Activated naive CD8-positive, alpha-beta T cell treated with anti-CD3 and anti-CD28 coated beads for 36 hours (primary cell): Measurements from ENCODE around the gene OR2T5. TPM values are rescaled to one million over a fixed set of nuclear protein-coding genes. Genes with fewer than 3 reads are reported as not detected.
"Not testable (repeated sequence)": the region's sequence is repeated elsewhere in the genome, so short reads cannot be mapped to it uniquely, and the experiment has no call there.

Experiments used
- DNase-seq: peaks from one replicate; pipeline ENCODE4 v3.0.0; 2021
- H3K27ac Mint-ChIP-seq: one replicate; pipeline ENCODE4 v1.8.0; 2022; ENCODE audit warnings: mild to moderate bottlenecking, moderate library complexity, mixed read lengths
- H3K27me3 Mint-ChIP-seq: one replicate; pipeline ENCODE4 v1.8.0; 2022; ENCODE audit warnings: mild to moderate bottlenecking, mixed read lengths
- H3K36me3 Mint-ChIP-seq: one replicate; pipeline ENCODE4 v1.8.0; 2021; ENCODE audit warnings: mild to moderate bottlenecking, mixed read lengths
- H3K4me1 Mint-ChIP-seq: one replicate; pipeline ENCODE4 v1.8.0; 2021; ENCODE audit warnings: mixed read lengths
- H3K4me3 Mint-ChIP-seq: one replicate; pipeline ENCODE4 v1.8.0; 2022; ENCODE audit warnings: mild to moderate bottlenecking, moderate library complexity, mixed read lengths
- H3K9me3 Mint-ChIP-seq: one replicate; pipeline ENCODE4 v1.8.0; 2022; ENCODE audit warnings: mixed read lengths
- total RNA-seq, 2 experiments: library from RNA; stranded (reverse); gene quantifications; one replicate each; pipeline ENCODE4 v1.2.3, GENCODE V29; 2021

OR2T5 gene
- not detected for total RNA-seq

DNA sequence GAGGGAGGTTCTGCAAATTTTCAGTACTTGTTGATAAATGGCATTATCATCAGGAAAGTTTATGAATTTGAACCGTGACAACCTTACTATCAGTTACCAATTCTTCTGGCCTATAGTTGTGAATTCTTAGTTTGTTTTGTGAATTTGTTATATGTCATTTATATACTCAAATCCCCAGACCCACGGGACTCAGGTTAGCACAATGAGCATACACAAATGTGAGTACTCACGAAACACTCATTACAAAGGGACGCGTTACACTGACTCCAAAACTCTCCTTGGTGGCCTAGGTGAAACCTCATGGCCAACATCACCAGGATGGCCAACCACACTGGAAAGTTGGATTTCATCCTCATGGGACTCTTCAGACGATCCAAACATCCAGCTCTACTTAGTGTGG, at the start of gene OR2T5:
Gene OR2T5 (plus strand): TSS at position 301 of the 400 bp plus-strand sequence. CDS start 0 bp downstream, at position 301.
- not testable (repeated sequence) for DNase-seq, H3K36me3 Mint-ChIP-seq

GRCh38 chr1:248438668-248439067, 49.7 kb upstream of the OR2T5 start:
- H3K27ac Mint-ChIP-seq = not testable (repeated sequence)

More for the DNA sequence above, at the start of gene OR2T5:
- not testable (repeated sequence) for H3K4me1 Mint-ChIP-seq, H3K27me3 Mint-ChIP-seq, H3K4me3 Mint-ChIP-seq, H3K9me3 Mint-ChIP-seq, H3K27ac Mint-ChIP-seq

GRCh38 chr1:248439283-248439682, 49.1 kb upstream of the OR2T5 start:
- H3K27me3 Mint-ChIP-seq, H3K27ac Mint-ChIP-seq, H3K36me3 Mint-ChIP-seq, DNase-seq, H3K4me3 Mint-ChIP-seq, H3K9me3 Mint-ChIP-seq, H3K4me1 Mint-ChIP-seq: not testable (repeated sequence)

More at GRCh38 chr1:248438668-248439067, 49.7 kb upstream of the OR2T5 start:
- DNase-seq, H3K4me1 Mint-ChIP-seq, H3K4me3 Mint-ChIP-seq, H3K36me3 Mint-ChIP-seq, H3K9me3 Mint-ChIP-seq, H3K27me3 Mint-ChIP-seq: not testable (repeated sequence)

GRCh38 chr1:248442500-248443277, 45.7 kb upstream of the OR2T5 start:
- not testable (repeated sequence) for DNase-seq, H3K27ac Mint-ChIP-seq, H3K4me3 Mint-ChIP-seq, H3K9me3 Mint-ChIP-seq, H3K4me1 Mint-ChIP-seq, H3K36me3 Mint-ChIP-seq, H3K27me3 Mint-ChIP-seq

DNA sequence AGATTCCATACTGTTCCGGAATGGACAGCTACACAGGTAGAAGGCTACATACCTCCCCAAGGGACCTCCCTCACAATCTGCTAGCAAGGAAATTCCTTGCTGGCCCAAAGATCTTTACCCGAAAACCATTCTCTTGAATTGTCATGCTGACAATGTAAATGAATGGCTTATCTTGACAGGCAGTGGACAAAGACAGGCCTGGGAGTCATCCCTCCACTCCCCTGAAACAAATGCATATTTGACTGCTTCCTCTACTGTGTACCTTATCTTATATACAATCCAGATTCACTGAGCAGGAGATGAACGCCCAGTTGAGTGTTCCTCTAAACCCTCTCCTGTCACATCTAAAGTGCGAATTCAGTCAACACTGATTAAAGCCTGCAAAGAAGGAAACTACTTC, 43.8 kb upstream of the OR2T5 start:
- H3K4me3 Mint-ChIP-seq, H3K36me3 Mint-ChIP-seq, H3K27ac Mint-ChIP-seq, H3K9me3 Mint-ChIP-seq, H3K4me1 Mint-ChIP-seq, H3K27me3 Mint-ChIP-seq, DNase-seq: not testable (repeated sequence)

DNA sequence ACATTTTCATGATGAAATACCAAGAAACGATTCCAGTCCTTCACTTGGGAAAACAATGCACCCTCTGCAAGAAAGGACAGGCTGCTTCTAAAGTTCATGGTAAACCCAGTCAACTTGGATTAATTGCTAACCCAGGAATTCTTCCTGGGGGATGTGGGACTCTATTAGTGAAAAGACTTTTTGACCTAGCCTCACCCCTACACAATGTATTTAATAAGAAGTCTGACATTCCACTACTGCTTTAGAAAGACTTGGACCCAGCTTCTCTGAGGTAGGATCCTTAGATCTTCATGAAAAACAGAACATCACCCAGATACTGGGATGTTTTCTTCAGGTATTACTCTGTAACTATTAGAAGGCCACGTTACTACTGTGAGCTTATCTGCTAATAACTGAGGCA, 43.0 kb upstream of the OR2T5 start, which contains the start of gene OR2T2:
Gene OR2T2 (plus strand): TSS at position 239 of the 400 bp plus-strand sequence. CDS start 7,161 bp downstream, outside the sequence.
- not testable (repeated sequence) for H3K4me3 Mint-ChIP-seq, H3K4me1 Mint-ChIP-seq, H3K27me3 Mint-ChIP-seq, H3K27ac Mint-ChIP-seq, DNase-seq, H3K9me3 Mint-ChIP-seq, H3K36me3 Mint-ChIP-seq

DNA sequence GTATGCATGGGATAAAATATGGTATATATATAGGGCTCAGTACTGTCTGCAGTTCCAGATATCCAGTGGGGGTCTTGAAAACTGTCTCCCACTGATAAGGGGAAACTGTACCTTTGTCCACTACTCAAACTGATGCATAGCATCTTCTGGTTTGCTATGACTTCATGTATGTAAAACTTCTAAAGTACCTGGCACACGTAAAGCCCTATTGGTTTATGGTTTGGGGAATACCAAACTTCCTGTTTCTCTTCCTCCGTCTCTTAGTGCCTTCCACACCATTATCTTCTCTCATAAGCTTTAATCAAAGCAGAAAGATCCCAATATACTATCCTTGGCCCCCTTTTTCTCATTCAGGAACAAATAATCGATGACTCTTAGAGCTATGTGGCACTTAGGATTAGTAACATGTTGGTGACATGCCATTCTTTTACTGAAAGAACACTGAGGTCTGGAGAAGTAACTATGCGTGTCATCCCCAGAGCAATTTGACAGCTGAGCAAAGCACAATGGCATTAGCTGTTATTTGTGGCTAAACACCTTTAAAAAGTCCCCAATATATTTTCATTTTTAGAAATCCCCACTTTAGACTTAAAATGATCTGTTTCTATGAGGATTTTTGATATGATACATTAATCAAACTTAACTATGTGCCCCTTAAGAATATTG, 39.8 kb upstream of the OR2T5 start:
- DNase-seq, H3K36me3 Mint-ChIP-seq, H3K9me3 Mint-ChIP-seq, H3K27ac Mint-ChIP-seq, H3K27me3 Mint-ChIP-seq, H3K4me1 Mint-ChIP-seq, H3K4me3 Mint-ChIP-seq: not testable (repeated sequence)

- not testable (repeated sequence) for H3K9me3 Mint-ChIP-seq, H3K4me3 Mint-ChIP-seq, H3K27me3 Mint-ChIP-seq, H3K36me3 Mint-ChIP-seq, H3K27ac Mint-ChIP-seq, H3K4me1 Mint-ChIP-seq, DNase-seq
Measured at GRCh38 chr1:248449821-248450465, 38.4 kb upstream of the OR2T5 start.

DNA sequence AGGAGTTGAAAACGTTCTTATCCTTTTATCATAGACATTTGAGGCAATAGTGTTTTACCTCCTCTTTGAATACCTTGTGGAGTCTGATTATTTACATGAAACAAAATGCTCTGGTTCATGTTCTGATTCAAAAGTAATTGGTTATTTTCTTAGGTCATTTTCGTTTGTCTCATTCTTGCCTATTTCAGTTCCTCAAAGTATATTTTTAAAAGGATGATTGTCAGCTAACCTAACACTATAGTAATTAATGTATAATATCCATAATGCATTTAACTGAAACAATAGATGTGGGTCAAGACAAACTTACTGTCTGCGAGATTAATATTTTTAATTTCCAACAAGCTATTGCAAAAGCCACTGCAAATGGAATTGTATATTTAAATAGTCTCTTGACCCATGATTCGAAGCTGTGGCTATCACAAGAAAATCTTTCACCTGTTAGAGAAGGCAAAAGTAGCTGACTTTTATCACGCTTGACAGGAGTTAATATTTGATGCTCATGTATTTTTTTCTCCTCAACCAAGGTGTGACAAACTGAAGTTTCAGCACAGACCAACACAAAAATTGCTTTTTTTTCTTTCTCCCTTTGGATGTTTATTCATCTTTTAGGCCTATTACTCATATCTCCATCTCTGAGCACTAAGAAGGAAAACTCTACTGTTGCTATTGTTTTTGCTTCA, 37.8 kb upstream of the OR2T5 start:
- DNase-seq, H3K27ac Mint-ChIP-seq, H3K36me3 Mint-ChIP-seq, H3K27me3 Mint-ChIP-seq, H3K9me3 Mint-ChIP-seq, H3K4me1 Mint-ChIP-seq, H3K4me3 Mint-ChIP-seq: not testable (repeated sequence)

- H3K36me3 Mint-ChIP-seq, H3K9me3 Mint-ChIP-seq, H3K27me3 Mint-ChIP-seq, H3K4me1 Mint-ChIP-seq, H3K27ac Mint-ChIP-seq, DNase-seq, H3K4me3 Mint-ChIP-seq: not testable (repeated sequence)
Measured at GRCh38 chr1:248453619-248454018, 34.8 kb upstream of the OR2T5 start.

- not testable (repeated sequence) for H3K27me3 Mint-ChIP-seq, H3K4me3 Mint-ChIP-seq, H3K36me3 Mint-ChIP-seq, DNase-seq, H3K4me1 Mint-ChIP-seq, H3K27ac Mint-ChIP-seq, H3K9me3 Mint-ChIP-seq
Measured at GRCh38 chr1:248455045-248455444, 33.3 kb upstream of the OR2T5 start.

DNA sequence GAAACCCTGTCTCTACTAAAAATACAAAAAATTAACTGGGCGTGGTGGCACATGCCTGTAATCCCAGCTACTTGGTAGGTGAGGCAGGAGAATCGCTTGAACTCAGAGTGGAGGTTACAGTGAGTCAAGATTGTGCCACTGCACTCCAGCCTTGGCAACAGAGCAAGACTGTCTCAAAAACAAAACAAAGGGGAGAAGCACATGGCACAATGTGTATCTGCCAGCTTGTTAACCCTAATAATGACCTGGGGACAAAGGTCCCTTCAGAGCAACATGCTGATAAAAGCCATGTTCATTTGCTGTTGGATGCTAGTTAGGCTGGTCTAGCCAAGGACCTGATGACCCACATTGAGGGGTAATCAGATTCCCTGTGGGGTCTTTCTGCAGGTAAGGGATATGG, 31.8 kb upstream of the OR2T5 start:
- H3K36me3 Mint-ChIP-seq, DNase-seq, H3K4me3 Mint-ChIP-seq, H3K27me3 Mint-ChIP-seq, H3K4me1 Mint-ChIP-seq, H3K9me3 Mint-ChIP-seq, H3K27ac Mint-ChIP-seq: not testable (repeated sequence)

DNA sequence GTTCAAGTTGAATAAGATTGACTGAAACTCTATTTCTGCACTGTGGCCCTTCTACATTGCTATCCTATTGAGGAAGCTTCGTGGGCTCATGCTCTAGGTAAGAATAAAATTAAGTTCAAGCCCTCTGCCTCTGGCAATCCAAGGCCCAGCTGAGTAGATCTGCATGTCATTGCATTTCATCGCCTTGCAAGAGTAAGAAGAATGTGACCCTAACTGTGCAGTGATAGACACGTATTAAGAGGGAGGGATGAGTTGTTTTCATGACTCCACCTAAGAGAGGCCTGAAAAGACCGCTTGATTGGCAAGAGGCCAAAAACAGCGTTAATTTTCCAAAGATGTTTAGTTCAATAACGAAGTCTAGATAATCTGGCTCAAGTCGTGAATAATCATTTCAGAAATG, 29.3 kb upstream of the OR2T5 start:
- H3K27me3 Mint-ChIP-seq, H3K4me3 Mint-ChIP-seq, DNase-seq: not testable (repeated sequence)

GRCh38 chr1:248471154-248471553, 17.2 kb upstream of the OR2T5 start:
- no peaks in the 10 kb centered on the region for H3K4me1 Mint-ChIP-seq
- no peak for DNase-seq
- no peak overlapping the region for H3K4me3 Mint-ChIP-seq
- H3K9me3 Mint-ChIP-seq = peaks cover 18% of the 10 kb centered on the region
- no peak overlapping the region for H3K27ac Mint-ChIP-seq
- peaks cover 23% of the 10 kb centered on the region for H3K36me3 Mint-ChIP-seq
- no peaks in the 10 kb centered on the region for H3K27me3 Mint-ChIP-seq

More for the DNA sequence above, 29.3 kb upstream of the OR2T5 start:
- H3K4me1 Mint-ChIP-seq, H3K27ac Mint-ChIP-seq: not testable (repeated sequence)
- peaks cover 15% of the 10 kb centered on the region for H3K9me3 Mint-ChIP-seq
- H3K36me3 Mint-ChIP-seq = peaks cover 15% of the 10 kb centered on the region

GRCh38 chr1:248472111-248472510, 16.3 kb upstream of the OR2T5 start:
- not testable (repeated sequence) for H3K27ac Mint-ChIP-seq, H3K27me3 Mint-ChIP-seq, H3K4me3 Mint-ChIP-seq

More at GRCh38 chr1:248472111-248472510, 16.3 kb upstream of the OR2T5 start:
- DNase-seq, H3K4me1 Mint-ChIP-seq: not testable (repeated sequence)
- Mint-ChIP-seq H3K9me3 (peaks cover 15% of the 10 kb centered on the region), H3K36me3 (peaks cover 22% of the 10 kb centered on the region)
